CD4-positive, alpha-beta T cell treated with Interleukin-21 for 1 hour (primary cell): Measurements from ENCODE around the gene GLB1L2.
A peak's percentile ranks its signal among the peaks of the same experiment; 100 is the strongest.

ENCODE experiments used
- DNase-seq: peaks from one replicate; pipeline ENCODE4 v3.0.0-alpha.2; 2020

Gene GLB1L2

DNA sequence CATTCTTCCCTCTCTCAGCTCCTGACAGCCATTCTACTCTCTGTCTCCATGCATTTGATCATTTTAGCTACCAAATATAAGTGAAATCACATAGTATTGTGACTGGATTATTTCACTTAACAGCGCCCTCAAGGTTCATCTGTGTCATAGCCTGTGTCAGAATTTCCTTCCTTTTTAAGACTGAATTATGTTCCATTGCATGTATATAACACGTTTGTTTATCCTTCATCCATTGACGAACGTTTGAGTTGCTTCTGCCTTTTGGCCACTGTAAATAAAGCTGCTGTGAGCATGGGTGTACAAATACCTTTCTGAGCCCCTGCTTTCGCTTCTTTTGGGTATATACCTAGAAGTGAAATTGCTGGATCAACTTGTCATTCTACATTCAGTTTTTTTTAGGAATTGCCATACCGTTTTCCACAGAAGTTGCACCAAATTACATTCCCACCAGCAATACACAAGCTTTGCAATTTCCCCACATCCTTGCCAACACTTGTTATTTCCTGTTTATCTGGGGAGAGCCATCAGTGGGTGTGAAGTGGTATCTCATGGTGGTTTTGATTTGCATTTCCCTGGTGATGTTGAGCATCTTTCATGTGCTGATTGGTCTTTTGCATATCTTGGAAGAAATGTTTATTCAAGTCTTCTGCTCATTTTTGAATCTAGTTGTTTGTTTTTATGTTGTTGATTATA lies 17.5 kb downstream of the GLB1L2 start:
- DNase-seq, result peak; percentile 49

GRCh38 chr11:134349802-134350355 lies 18.1 kb downstream of the GLB1L2 start:
- DNase-seq, result no peak

GRCh38 chr11:134350381-134350780 lies 18.6 kb downstream of the GLB1L2 start:
- no peak for DNase-seq

DNA sequence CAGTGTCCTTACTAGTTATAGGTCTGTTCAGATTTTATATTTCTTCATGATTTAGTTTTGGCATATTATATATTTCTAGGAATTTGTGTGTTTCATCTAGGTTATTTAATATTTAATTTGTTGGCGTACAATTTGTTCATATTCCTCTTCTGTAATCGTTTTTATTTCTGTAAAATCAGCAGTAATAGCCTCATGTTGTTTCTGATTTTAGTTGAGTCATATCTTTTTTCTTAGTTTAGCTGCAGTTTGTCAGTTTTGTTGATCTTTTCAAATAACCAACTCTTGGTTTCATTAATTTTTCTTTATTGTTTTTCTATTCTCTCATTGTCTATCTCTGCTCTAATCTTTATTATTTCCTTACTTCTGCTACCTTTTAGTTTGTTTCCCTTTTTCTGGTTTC lies 20.3 kb downstream of the GLB1L2 start:
- no peak for DNase-seq

DNA sequence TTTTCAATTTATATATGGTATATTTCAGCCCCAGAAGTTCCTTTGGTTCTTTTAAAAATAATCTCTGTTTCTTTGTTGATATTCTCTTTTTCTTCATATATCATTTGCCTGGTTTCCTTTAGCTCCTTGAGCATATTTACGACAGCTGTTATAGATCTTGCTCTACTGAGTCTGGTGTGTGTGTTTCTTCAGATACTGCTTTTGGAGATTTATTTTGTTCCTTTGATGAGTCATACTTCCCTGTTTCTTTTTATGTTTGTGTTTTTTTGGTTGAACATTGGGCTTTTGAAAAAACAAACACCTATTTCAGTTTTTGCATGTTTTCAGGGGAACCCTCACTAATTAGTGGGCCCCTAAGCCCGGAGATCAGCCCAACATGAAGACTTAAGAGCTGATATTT lies 23.3 kb downstream of the GLB1L2 start:
- no peak for DNase-seq

DNA sequence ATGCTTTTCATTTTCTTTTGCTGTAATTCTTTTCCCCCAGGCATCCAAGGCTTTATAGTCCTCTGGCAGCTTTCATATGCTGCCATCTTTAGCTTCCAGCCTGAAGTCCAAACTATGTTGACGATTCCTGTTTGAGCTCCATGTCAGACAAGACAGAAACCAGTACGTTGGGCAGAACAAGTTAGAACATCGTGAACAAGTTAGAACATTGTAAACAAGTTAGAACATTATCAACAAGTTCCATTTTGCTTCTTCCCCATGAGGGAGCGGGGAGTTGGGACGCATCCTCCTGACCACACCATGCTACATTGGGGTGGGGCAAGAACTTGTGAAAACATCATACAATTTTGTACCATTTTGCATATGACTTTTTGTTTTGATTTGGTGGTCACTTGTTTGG lies 23.9 kb downstream of the GLB1L2 start:
- no peak for DNase-seq

GRCh38 chr11:134356656-134357544 lies 25.1 kb downstream of the GLB1L2 start:
- DNase-seq, result no peak

DNA sequence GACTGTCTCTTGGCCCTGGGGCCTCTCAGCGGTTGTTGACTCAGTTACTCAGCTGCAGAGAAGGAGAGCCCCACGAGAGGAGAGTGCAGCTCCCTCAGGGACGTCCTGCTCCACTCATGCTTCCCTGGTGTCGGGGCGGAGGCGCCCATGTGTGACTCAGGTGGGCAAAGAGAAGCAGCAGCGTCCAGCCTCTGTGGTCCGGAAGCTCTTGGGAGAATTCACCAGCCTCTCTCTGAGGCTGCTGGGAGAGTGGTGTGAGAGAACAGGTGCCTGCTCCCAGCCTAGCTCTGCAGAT lies 25.7 kb downstream of the GLB1L2 start:
- DNase-seq, result no peak

DNA sequence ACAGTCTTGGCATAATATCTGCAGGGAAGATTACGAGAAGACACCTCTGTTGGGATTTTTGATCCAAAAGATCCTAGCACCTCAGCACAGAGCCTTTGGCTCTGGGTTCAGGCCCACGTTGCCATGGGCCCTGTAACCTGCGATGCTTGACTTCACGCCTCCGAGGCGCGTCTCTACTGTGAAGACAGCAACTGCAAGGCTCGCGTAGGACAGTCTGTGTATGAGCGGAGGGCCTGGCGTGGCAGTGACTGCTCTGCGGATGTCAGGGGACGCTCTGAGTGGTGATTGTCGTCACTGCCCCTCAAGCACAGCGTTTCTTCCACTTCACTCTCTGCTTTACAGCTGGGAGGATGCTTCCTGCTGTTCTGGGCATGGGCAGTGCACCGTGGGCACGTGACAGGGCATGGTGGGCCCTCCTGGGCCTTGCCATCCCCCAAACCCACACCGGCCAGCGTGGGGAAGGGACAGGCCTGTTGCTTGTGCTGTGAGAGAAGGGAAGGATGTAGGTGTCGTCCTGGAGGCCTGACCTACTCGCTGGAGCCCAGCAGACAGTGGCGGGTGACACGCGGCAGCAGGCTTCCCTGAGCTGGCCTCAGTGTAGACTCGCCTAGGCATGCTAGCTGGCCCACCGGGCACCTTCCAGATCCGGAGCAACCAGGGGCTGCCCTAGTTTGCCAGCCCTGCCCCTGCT lies 26.5 kb downstream of the GLB1L2 start:
- DNase-seq, result no peak

DNA sequence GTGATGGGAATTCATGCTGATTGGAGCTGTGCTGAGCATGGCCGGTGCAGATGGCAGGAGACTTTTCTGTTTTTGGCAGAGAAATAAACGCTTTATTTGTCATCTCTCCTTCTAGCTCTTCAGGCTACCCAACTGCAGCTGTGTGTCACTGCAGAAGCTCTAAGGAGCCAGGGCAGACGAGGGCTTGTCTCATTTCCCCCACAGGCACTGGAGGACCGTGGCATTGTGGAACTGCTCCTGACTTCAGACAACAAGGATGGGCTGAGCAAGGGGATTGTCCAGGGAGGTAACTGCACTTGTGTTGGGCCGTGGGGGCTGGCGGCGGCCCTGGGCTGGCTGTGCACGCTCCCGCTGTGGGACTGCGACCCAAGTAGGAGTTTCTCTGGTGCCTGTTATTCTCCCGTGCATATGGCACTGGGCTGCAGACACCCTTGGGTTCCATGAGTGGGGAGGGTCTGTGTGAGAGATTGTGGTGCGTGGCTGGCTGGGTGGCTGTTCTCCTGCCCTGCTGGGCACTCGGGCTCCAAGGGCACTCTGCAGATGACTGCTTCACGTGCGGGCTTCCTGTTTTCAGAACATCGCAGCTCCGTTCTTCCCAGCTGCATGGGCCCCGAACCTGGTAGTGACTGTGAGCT lies 27.2 kb downstream of the GLB1L2 start:
- no peak for DNase-seq

DNA sequence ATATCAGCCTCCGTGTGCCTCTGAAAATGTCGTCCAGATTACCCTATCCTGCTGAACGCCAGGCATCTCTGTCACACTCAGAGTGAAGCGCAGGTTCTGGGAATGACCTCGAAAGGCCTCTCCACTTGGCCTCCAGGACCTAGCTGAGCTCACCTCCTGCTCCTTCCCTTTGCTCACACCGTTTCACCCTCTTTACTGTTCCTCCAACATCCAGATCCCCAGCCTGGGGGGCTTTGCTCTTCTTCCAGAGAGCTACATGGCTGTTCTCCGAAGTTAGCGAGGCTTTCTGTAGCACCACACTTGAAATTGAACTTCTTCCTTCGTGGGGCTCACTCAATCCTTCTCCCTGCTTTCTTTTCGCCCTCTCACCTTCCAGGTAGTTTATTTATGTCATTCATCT lies 27.9 kb downstream of the GLB1L2 start:
- DNase-seq, result no peak

- peak; percentile 70 for DNase-seq
Observed at GRCh38 chr11:134360050-134360835, 28.5 kb downstream of the GLB1L2 start.

DNA sequence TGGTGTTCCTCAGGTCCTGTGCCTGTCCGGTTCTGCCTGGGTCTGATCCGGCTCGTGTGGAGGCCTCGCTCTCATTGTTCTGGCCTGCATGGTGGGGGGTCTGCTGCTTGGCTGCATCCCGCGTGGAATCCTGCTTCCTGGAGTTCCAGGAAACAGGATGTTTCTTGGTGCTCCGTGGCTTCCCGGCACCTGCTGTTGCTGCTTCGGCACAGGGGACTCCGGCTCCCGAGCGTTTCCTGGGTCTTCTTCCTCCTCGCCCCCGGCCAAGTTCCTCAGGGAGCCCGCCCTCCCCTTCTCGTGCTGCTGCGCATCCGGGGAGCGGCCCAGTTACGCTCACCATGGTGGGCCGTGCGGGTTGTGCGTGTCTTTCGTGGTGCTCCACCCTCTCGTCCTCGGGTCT lies 29.9 kb downstream of the GLB1L2 start:
- no peak for DNase-seq

DNA sequence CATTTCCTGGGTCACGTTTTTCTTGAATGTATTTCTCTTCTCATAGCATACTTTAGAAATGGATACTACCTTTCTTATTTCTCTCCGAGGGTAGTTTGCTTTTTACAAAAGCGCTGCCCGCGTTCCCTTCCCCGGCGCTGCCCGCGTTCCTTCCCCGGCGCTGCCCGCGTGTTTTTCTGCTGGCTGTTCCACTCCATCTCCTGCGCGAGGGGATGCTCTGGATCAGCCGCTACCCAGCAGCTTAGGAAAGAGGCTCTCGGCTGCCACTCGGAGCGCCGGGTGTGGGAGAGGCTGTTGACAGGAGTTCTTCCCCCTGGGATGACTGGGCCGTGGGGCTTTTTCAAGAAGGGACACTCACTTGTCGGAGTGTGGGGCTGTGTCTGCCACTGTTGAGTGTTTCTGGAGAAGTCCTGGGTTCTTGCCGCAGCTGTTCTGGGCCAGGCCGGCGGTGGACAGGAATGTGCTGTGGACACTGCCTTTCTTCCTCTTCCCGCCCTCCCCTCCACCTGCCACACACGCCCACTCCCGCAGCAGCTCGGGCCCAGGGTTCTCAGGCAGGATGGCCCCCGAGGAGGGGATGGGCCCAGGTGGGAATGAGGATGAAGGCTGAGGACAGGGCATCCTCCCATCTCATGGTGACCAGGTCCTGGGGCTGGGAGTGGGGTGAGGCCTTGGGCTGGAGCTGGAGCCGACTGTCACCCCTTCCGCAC lies 30.6 kb downstream of the GLB1L2 start:
- no peak for DNase-seq

- DNase-seq, result no peak
Observed at GRCh38 chr11:134363161-134363560, 31.4 kb downstream of the GLB1L2 start.

DNA sequence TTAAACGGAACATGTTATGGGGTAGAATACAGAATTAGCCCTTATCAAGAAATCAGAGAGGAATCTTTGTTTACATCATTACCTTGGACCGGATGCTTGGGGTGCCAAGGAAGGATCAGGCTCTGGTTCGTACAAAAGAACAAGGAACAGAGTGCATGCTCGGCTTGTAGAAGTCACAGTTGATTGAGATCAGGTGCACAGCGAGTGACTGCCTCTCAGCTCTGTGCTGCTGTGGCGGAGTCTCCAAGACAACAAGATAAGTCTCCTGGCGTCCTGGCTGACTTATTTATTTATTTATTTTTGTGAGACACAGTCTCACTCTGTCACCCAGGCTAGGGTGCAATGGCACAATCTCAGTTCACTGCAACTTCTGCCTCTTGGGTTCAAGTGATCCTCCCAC lies 31.8 kb downstream of the GLB1L2 start:
- no peak for DNase-seq

DNA sequence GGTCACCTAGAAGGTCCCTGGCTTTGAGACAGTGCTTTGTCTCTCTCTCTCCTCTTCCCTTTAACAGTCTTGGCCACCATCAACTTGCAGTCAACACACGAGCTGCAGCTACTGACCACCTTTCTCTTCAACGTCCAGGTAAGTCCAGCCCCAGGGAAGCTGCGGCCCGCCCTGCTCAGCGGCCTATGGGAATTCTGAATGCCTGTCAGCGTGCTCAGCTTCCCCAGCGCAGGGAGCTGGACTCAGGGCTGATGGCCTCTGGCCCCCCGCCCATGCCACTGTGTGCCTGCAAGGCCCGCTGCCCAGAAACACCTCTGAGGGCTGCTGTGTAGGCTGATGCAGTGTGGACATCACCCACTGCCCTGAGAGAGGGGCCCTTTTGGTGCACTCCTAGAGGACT lies 32.5 kb downstream of the GLB1L2 start:
- DNase-seq, result no peak

GRCh38 chr11:134365011-134365925 lies 33.5 kb downstream of the GLB1L2 start:
- no peak for DNase-seq

DNA sequence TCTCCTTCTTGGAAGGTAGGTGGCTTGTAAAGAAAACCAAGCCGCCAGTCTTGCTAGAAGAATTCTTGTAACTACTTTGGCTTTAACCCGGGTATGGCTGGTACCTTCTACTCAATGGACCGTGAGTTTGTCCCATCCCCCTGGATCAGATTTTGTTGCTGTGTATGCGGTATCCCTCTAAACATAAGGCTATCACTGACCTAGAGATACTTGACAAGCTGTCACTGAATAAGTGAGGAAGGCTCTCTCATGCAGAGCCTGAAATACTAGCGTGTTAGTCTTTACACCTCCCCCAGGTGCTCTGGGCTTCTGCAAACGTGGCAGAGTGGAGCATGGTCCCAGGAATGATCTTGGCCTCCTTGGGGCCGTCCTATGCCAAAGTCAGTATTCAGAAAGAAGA lies 34.5 kb downstream of the GLB1L2 start:
- DNase-seq, result no peak

DNA sequence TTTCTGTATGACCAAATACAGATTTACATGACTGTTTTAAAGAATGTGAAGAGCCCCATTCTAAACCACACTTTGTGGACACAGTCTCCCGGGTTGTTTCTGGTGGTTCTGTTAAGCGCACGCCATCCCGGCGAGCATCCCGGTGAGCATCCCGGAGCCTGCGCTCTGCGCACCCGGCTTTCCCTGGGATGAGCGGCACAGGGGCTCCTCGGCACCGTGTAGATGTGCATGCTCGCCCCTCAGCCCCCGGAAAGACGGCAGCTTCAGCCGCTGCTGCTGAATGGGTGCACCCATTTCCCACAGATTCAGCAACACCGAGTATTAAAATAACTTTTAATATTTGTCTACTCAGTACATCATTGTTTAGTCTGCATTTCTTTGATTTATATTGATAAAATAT lies 36.0 kb downstream of the GLB1L2 start:
- no peak for DNase-seq
